NCI-H510A treated with DMSO at 0.1 percent for 48 hours (cell line): Measurements from ENCODE around the gene TCF21.
"Not testable (repeated sequence)": the region's sequence is repeated elsewhere in the genome, so short reads cannot be mapped to it uniquely, and the experiment has no call there.

ENCODE experiments used
- DNase-seq: peaks from one replicate; lab custom pipeline; 2025; lab: John Stamatoyannopoulos, UW

Gene TCF21

DNA sequence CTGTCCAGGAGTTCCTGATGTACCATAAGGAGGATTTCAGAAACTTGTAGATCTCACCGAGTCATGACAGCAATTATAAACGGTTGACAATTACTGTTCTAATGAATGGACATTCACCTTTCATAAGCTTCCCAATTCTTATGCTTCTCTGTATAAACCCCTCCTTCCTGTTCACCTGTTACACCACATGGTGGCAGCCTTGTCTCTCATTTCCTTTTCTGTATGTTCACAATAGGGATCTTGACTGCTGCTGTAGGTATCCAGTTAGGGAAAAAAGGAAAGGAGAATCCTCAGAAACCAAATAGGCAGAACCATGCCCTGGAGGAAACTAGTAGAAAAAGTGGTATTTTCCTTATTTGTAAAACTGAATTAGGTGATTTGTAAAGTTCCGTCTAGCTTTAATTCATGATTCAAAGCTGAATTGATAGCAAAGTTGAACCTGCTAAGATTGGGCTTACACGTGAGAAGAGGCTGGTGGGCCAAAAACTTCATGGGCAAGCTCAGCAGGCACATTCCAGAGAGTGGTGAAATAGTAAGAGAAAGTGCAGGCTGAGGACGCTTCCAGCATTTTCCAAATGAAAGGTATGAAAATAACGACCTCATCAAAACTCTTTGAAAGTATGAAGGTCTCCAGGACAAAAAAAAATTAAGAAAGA, 35.2 kb downstream of the TCF21 start:
- DNase-seq: peak; percentile 46

GRCh38 chr6:133931221-133931620, 42.3 kb downstream of the TCF21 start:
- DNase-seq: not testable (repeated sequence)

GRCh38 chr6:133936352-133936751, 47.4 kb downstream of the TCF21 start:
- not testable (repeated sequence) for DNase-seq

DNA sequence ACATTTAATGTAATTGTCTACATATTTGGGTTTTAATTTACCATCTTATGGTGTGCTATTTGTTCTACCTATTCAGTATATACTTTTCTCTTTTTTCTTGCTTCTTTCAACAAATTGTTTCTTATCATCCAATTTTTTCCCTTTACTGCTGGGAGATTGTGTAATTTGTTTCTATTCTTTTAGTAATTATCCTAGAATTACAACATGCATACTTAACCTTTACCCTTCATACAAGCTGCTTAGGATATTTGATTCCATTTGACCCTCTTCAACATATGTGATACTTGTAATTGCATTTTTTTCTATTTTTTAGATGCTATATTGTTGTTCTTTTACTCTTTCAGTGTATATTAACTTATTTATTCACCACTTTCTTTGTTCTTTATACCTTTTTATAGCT, 49.0 kb downstream of the TCF21 start:
- no peak for DNase-seq

- DNase-seq: no peak
Observed at GRCh38 chr6:133938533-133938932, 49.6 kb downstream of the TCF21 start.

GRCh38 chr6:133939778-133940667, 51.1 kb downstream of the TCF21 start:
- DNase-seq: no peak
